Gastrocnemius medialis (tissue), 4 donors: ENCODE data around the gene IARS1.

ENCODE experiments used
- CTCF ChIP-seq, 5 experiments: fragments of 450-650 bp in 3 of 5; fragments of 200-600 bp in 2 of 5; sonication (generic) in 2 of 5; IDR thresholded peaks in 4 of 5; conservative IDR thresholded peaks in 1 of 5; 1 replicate in 4 of 5; 2 replicates in 1 of 5; pipeline ENCODE4 v1.5.1; 2016 to 2019; ENCODE audit warnings: antibody characterized with exemption in 5 of 5, mild to moderate bottlenecking in 3 of 5, moderate library complexity in 3 of 5
- POLR2A ChIP-seq, 2 donors: fragments of 450-650 bp; IDR thresholded peaks; one replicate each; pipeline ENCODE4 v1.6.1; 2017; ENCODE audit warnings: antibody characterized with exemption in 2 of 2, mild to moderate bottlenecking in 2 of 2, moderate library complexity in 2 of 2

DNA sequence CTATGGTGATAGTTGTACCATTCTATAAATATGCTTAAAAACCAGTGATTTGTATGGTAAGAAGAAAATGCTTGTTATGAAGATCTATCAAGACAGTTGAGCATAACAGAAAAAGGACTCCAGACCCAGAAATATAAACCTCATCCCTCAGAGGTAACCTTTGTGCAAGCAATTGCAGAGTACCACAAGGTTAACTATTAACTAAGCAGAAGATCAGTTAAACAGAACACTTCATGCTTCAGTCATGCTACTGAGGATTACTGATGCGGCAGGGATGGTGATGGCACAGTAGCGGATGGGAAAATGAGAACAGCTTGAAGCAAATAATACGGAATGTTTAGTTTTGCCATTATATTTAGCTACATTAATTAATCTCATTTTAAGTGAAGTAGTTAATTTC is 45.5 kb downstream of the IARS1 start:
- TF ChIP-seq CTCF (IDR thresholded peaks at IDR 0.05 in 4 of 5, conservative IDR thresholded peaks at IDR 0.05 in 1 of 5), result no peak
- no peak for TF ChIP-seq POLR2A (IDR thresholded peaks at IDR 0.05)
